Stimulated activated CD4-positive, alpha-beta T cell treated with anti-CD3 and anti-CD28 coated beads, Interleukin-15, amount 100 ng/mL, for 24 hours (primary cell): ENCODE results near the gene CADM2.

Experiments
- DNase-seq: peaks from one replicate; pipeline ENCODE4 v3.0.0-alpha.2; 2020

The CADM2 gene

GRCh38 chr3:85208650-85209049 is 249.9 kb downstream of the CADM2 start:
- DNase-seq: no peak

DNA sequence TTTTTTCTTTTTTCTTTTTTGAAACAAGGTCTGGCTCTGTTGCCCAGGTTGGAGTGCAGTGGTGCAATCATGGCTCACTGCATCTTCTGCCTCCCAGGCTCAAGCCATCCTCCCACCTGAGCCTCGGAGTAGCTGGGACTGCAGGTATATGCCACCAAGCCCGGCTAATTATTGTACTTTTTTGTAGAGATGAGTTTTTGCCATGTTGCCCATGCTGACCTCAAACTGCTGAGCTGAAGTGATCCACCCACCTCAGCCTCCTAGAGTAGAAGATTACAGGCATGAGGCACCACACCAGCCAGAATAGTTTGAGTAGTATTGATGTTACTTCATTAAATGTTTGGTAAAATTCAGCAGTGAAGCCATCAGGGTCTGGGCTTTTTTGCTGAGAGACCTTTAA is 251.8 kb downstream of the CADM2 start:
- DNase-seq: no peak

DNA sequence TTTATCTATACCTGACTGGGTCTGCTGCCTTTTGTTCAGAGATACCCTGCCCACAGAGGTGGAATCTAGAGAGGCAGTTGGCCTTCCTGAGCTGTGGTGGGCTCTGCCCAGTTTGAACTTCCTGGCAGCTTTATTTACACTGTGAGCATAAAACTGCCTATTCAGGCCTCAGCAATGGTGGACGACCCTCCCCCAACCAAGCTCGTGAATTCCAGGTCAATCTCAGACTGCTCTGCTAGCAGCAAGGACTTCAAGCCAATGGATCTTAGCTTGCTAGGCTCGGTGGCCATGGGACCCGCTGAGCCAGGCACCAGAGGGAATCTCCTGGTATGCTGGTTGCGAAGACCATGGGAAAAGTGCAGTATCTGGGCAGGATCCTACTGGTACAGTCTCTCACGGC is 270.2 kb downstream of the CADM2 start:
- no peak for DNase-seq

DNA sequence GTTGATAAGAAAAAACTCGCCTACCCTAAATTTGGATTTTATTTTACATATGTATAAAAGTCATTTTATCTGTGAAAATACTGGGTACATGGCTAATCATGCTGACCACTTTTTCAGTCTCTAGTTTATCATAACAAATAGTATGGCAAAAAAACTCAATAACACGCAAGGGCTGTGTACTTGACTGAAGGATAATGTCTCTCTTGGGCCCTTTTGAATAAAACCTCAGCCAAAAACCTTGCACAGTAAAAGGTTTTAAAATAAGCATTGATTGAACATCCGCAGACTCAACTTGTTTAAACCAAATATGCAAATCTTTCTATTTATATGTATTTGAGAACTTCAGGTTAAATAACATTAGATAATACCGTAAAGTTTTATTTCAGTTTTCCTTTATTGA is 285.3 kb downstream of the CADM2 start:
- no peak for DNase-seq

DNA sequence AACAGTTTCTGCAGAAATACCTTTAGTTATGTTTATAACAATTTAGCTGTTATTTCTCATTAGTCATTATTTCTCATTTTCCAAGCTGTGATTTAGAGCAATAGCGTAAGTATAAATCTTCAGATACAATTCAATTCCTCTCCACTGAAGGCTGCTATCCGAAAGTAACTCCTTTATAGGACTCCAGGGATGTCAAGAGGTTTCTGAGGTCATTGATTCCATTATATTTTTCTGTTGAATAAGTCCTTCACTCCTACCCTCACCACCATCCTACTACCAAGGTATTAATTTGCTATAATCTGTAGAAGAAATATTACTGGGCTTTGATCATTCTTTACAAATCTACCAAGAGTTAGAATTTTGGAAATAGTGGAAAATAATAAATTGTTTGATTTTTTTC is 285.7 kb downstream of the CADM2 start:
- DNase-seq: no peak

DNA sequence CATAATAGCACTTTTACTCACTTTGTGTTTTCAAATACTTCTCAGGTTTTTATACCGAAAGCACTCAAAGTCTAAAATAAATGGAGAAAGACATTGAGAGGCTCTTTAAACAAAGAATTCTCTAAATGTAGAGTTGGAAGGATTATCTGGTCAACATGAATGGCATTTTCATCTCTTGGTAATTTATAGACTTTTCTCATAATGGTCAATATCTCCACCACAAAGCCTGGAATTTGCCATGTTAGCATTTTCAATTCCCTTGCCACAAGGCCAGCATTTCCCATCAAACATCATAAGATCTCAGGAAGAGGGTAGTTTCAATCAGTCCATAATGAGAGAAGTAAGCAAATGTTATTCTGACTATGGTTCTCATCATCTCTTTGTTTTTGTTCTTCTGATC is 293.0 kb downstream of the CADM2 start:
- DNase-seq: no peak

DNA sequence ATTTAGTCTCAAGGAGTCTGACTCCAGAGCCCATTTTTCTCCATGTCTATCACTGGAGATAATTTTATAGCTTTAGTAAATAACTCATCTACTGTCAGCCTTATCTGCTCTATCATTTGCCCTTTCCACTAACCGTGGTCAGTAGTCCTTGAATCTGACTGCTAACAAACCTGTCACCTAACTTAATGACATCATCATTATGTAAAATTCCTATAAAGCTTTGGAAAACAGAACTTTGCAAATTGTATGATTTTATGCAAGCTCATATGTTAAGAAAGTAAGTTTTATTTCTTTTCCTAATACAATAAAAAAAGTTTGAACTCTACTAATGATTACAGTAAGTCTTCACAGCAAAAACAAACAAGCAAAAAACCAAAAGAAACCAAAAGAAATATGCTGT is 293.9 kb downstream of the CADM2 start:
- no peak for DNase-seq

- no peak for DNase-seq
Measured at GRCh38 chr3:85254738-85255137, 295.9 kb downstream of the CADM2 start.

GRCh38 chr3:85255949-85256348 is 297.2 kb downstream of the CADM2 start:
- DNase-seq: no peak

DNA sequence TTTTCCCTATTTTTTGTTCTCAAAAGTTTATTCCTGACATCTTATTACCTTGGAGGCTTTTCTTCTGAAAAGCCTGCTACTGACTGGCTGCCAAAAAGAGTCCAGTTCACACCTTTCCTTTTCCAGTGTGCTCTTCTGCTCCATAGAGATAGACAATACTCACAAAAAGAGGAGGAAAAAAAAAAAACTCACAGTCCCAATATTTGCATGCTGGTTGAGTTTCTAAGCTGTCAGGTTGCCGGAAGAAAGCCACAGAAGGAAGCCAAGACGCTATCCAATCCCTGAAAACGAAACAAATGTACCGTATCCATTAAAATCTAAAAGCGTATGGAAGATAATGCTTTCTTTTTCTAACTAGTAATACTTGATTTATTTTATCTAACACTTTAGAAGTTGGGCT is 299.5 kb downstream of the CADM2 start:
- DNase-seq: no peak

GRCh38 chr3:85258819-85259218 is 300.0 kb downstream of the CADM2 start:
- DNase-seq: no peak

DNA sequence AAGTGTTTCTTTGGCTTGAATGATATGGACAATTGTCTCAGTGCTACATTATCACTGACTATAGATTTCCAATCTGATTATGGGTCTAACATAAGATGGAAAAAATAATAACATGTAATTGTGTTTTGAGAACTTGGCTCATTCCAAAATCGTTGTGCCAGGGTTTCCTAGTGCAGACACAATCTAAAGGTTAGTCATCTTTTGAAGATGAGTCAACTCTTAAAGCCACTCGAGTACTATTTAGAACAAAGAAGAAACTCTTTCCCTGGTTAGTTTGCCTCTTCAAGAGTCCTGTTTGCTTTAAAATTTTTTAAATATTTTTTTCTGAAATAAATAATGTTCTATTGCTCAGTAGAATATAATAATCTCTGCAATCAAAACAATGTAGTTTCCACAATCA is 301.0 kb downstream of the CADM2 start:
- no peak for DNase-seq

DNA sequence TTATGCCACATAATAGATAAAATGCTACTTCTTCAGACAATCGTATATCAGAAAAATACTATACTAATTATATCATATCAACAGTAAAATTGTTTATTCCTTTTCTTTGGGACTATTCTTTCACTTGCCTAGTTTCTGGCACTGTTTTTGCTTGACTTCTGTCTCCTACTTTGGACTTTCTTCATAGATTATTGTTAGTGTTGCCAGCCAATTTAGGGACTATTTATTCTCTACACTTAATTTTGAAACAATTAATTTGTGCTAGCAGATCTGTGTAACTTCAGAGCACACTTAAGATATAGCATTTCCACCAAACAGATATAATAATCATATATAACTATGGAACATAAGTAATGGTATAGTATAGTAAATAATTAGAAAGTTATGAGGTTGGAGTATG is 305.6 kb downstream of the CADM2 start:
- DNase-seq: no peak

- no peak for DNase-seq
Measured at GRCh38 chr3:85270488-85270887, 311.7 kb downstream of the CADM2 start.

GRCh38 chr3:85271911-85272310 is 313.1 kb downstream of the CADM2 start:
- no peak for DNase-seq

GRCh38 chr3:85288257-85288656 is 329.5 kb downstream of the CADM2 start:
- DNase-seq: no peak

- no peak for DNase-seq
Measured at GRCh38 chr3:85297291-85297690, 338.5 kb downstream of the CADM2 start.

- DNase-seq: no peak
Measured at GRCh38 chr3:85298032-85298431, 339.2 kb downstream of the CADM2 start.

- no peak for DNase-seq
Measured at GRCh38 chr3:85303156-85303555, 344.4 kb downstream of the CADM2 start.

DNA sequence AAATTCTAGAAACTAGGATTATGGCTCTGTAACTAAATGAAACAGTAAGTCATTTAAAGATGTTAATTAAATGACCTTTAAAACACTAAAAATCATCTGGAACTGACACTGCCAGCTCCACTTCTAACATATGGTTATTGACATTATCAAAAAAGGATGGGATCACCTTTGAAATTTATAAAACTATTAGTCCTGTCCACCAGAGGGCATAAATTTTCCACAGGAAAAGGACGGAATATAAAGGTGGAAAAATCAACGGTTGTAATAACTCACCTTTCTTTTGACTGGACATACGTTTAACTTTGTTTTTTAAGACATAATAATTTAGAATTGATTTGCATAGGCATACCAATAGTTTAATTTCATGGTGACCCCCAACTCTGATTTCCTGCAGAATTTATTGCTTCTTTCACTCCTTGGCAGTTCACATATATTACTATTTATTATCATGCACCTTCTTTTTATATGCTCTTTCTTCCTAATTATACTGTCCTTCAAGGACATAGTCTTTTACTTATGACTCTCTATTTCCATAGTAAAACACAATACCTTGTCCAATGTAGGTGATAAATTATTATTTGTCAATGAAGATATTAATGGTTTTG is 345.7 kb downstream of the CADM2 start:
- DNase-seq: no peak

- DNase-seq: no peak
Measured at GRCh38 chr3:85312331-85312730, 353.5 kb downstream of the CADM2 start.

GRCh38 chr3:85313380-85313779 is 354.6 kb downstream of the CADM2 start:
- DNase-seq: no peak

GRCh38 chr3:85316252-85316651 is 357.5 kb downstream of the CADM2 start:
- no peak for DNase-seq

- no peak for DNase-seq
Measured at GRCh38 chr3:85321892-85322291, 363.1 kb downstream of the CADM2 start.

DNA sequence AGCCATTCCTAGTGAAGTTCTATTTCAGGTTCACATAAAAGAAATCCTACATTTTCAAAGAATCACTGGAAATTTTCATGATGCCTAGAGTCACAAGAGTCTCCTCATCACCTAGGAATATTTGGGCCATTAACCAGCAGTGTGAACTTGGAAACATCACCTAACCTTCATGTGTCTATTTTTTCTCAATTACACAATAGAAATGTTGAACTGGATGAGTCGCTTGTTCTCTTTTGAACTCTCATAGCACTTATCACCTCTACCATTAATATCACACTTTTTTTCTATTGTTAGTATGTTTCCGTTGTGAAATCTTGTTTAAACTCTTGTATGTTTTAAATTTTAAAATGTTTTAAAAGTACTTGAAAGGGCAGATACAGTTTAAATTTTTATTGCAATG is 371.3 kb downstream of the CADM2 start:
- no peak for DNase-seq

- DNase-seq: no peak
Measured at GRCh38 chr3:85337895-85338294, 379.1 kb downstream of the CADM2 start.
